Fibroblast of lung (primary cell): ENCODE results near the gene APOBR.

Experiments
- CTCF ChIP-seq, 2 donors: IDR thresholded peaks in 1 of 2; conservative IDR thresholded peaks in 1 of 2; 1 replicate in 1 of 2; 2 replicates in 1 of 2; pipeline ENCODE4 v1.5.1; 2011 to 2012; ENCODE audit warnings: low read length in 2 of 2, control low read depth in 1 of 2, inconsistent platforms in 1 of 2, low read depth in 1 of 2, mild to moderate bottlenecking in 1 of 2
- EZH2 ChIP-seq: IDR thresholded peaks from 2 replicates; pipeline ENCODE4 v1.5.1; 2012; ENCODE audit warnings: low read length, control low read depth, mild to moderate bottlenecking; ENCODE audit errors: missing control alignments

- TF ChIP-seq CTCF (conservative IDR thresholded peaks at IDR 0.05 in 1 of 2, IDR thresholded peaks at IDR 0.05 in 1 of 2; ENCODE audit: low read depth in 1 of 2, low read length in 2 of 2) (no peak), EZH2 (no peak)
Observed at GRCh38 chr16:28511031-28511430, 16.6 kb downstream of the APOBR start.
